K562 (cell line): ENCODE data around the gene ZCCHC8. TPM values are rescaled to one million over a fixed set of nuclear protein-coding genes. Genes with fewer than 3 reads are reported as not detected.

ENCODE experiments used
- ATAC-seq: fragments of 200-7000 bp; cut with Tn5 transposase; 3 replicates; pipeline ENCODE4 v1.9.1; 2020; ENCODE audit warnings: moderate library complexity
- BruUV-seq: library from RNA; stranded (reverse); fragments of 400-500 nt; replicated peaks from 2 replicates; lab custom pipeline; 2021; lab: Mats Ljungman, UMichigan
- CTCF ChIA-PET: fragments of 300-600 bp; formaldehyde crosslinking; extraction: SDS; loops from one replicate; lab custom pipeline; 2021; ENCODE audit warnings: low intra/inter-chr PET ratio; lab: Yijun Ruan, JAX
- POLR2A ChIA-PET: fragments of 300-600, 350-650 bp; sonication (Branson Sonifier 250); formaldehyde crosslinking; extraction: SDS; loops from one replicate; lab custom pipeline; 2021; ENCODE audit warnings: antibody characterized with exemption, inconsistent platforms; lab: Yijun Ruan, JAX
- DNase-seq, 4 experiments: peaks; one replicate each; pipeline versions ENCODE4 v3.0.0 to v3.0.0-alpha.2; 2011 to 2018; ENCODE audit warnings: low spot score in 3 of 4, mixed read lengths in 3 of 4; ENCODE audit errors: extremely low read depth in 1 of 4
- FAIRE-seq: peaks from 2 replicates; lab custom pipeline; 2011; peaks lifted over from hg19 to GRCh38; lab: Jason Lieb, UNC
- H2AFZ ChIP-seq: 2 replicates; pipeline ENCODE4 v1.6.0; 2011; ENCODE audit warnings: low read depth, low read length, control low read depth, inconsistent platforms
- H3K27ac ChIP-seq: fragments of 200-600 bp; 3 replicates; pipeline ENCODE4 v1.8.0; 2011; ENCODE audit warnings: low read depth, mild to moderate bottlenecking, control low read depth, inconsistent platforms, low read length, moderate library complexity, mixed read lengths; ENCODE audit errors: extremely low read depth
- H3K27me3 ChIP-seq, 2 experiments: fragments of 300-600 bp in 1 of 2; 2 replicates in 1 of 2; 3 replicates in 1 of 2; pipeline versions ENCODE4 v1.6.0 to v1.8.0; 2011; ENCODE audit warnings: inconsistent platforms in 2 of 2, low read length in 2 of 2, mild to moderate bottlenecking in 1 of 2, mixed read lengths in 1 of 2, moderate library complexity in 1 of 2; ENCODE audit not compliant: control insufficient read depth in 2 of 2, insufficient read depth in 2 of 2
- H3K36me3 ChIP-seq: fragments of 300-600 bp; 3 replicates; pipeline ENCODE4 v1.8.0; 2011; ENCODE audit warnings: mild to moderate bottlenecking, low read length, inconsistent platforms; ENCODE audit not compliant: control insufficient read depth, insufficient read depth
- H3K4me1 ChIP-seq, 2 experiments: fragments of 200-600 bp in 1 of 2; replicated peaks in 1 of 2; 2 replicates in 1 of 2; 3 replicates in 1 of 2; pipeline versions ENCODE4 v1.5.1 to v1.8.0; 2011; ENCODE audit warnings: inconsistent platforms in 2 of 2, low read length in 2 of 2, mild to moderate bottlenecking in 1 of 2, mixed read lengths in 1 of 2, moderate library complexity in 1 of 2; ENCODE audit not compliant: control insufficient read depth in 2 of 2, insufficient read depth in 2 of 2
- H3K4me2 ChIP-seq: 2 replicates; pipeline ENCODE4 v1.6.1; 2011; ENCODE audit warnings: low read length, control low read depth, inconsistent platforms, mixed read lengths; ENCODE audit not compliant: insufficient read depth
- H3K4me3 ChIP-seq: fragments of 200-600 bp; sonication (generic), shearing (Covaris generic); 2 replicates; pipeline ENCODE4 v1.5.1; 2016; ENCODE audit warnings: control low read depth, inconsistent platforms
- H3K79me2 ChIP-seq: fragments of 200-600 bp; 3 replicates; pipeline ENCODE4 v1.8.0; 2011; ENCODE audit warnings: low read length, inconsistent platforms; ENCODE audit not compliant: control insufficient read depth, insufficient read depth
- H3K9ac ChIP-seq, 2 experiments: 2 replicates each; pipeline versions ENCODE4 v1.6.0 to v1.6.1; 2011; ENCODE audit warnings: low read depth in 2 of 2, low read length in 2 of 2, control low read depth in 1 of 2, inconsistent platforms in 1 of 2, mild to moderate bottlenecking in 1 of 2, mixed read lengths in 1 of 2; ENCODE audit not compliant: insufficient read depth in 1 of 2
- H3K9me1 ChIP-seq: one replicate; pipeline ENCODE4 v1.6.0; 2011; ENCODE audit warnings: inconsistent platforms, mild to moderate bottlenecking, low read length, moderate library complexity; ENCODE audit not compliant: control insufficient read depth, insufficient read depth
- H3K9me3 ChIP-seq: replicated peaks from 2 replicates; pipeline ENCODE4 v1.5.1; 2011; ENCODE audit warnings: low read depth, low read length, inconsistent platforms; ENCODE audit not compliant: control insufficient read depth, insufficient read depth
- H4K20me1 ChIP-seq: replicated peaks from 2 replicates; pipeline ENCODE4 v1.6.1; 2011; ENCODE audit warnings: low read length, inconsistent platforms, mixed read lengths; ENCODE audit not compliant: control insufficient read depth, insufficient read depth
- BCL6 ChIP-seq: fragments of 250-450 bp; sonication (Bioruptor Pico); IDR thresholded peaks from 2 replicates; pipeline ENCODE4 v1.4.0; 2020
- SPI1 ChIP-seq: IDR thresholded peaks from 2 replicates; pipeline ENCODE4 v1.6.1; 2011; ENCODE audit warnings: low read depth, low read length, control low read depth, borderline replicate concordance
- SRF ChIP-seq, 2 experiments: fragments of 250-450, 450-650 bp in 1 of 2; sonication (Bioruptor Pico) in 1 of 2; sonication (generic) in 1 of 2; formaldehyde crosslinking; IDR thresholded peaks; 2 replicates each; pipeline versions ENCODE4 v1.5.0 to v1.5.1; 2020 to 2022; ENCODE audit warnings: mild to moderate bottlenecking in 1 of 2, missing genetic modification reagents in 1 of 2
- WGBS: fragments of 100-300 bp; shearing (Covaris generic); methylation state at CpG from one replicate; pipeline ENCODE4 v1.1.6; 2016; ENCODE audit warnings: low coverage, mixed read lengths; ENCODE audit not compliant: insufficient coverage; ENCODE audit errors: missing lambda C conversion rate; 5-methylcytosine and 5-hydroxymethylcytosine counted together
- in situ Hi-C: fragments of 300-500 bp; cut with MboI; formaldehyde crosslinking; loops from 4 replicates; pipeline ENCODE4 v1.15.0; 2018; ENCODE audit warnings: inconsistent platforms, mixed read lengths
- intact Hi-C: fragments of 100-400 bp; cut with micrococcal nuclease; formaldehyde crosslinking; loops from 2 replicates; pipeline ENCODE4 v1.14.2; 2022
- polyA plus RNA-seq, 8 experiments: library from polyadenylated mRNA; depleted of rRNA in 4 of 8; stranded (reverse) in 5 of 8; unstranded in 3 of 8; fragments of >200 nt; fragmentation: Nextera tagmentation in 2 of 8; fragmentation: Illumina TruSeq in 1 of 8; extraction: Ambion mirVana in 2 of 8; extraction: Trizol in 1 of 8; gene quantifications; 2 replicates each; pipeline versions ENCODE4 v1.2.1 to v1.2.3, GENCODE V29; 2011 to 2014; ENCODE audit warnings: inconsistent platforms in 1 of 8, missing spikeins in 1 of 8
- total RNA-seq, 7 experiments: library from RNA; depleted of rRNA in 6 of 7; stranded (reverse); fragments of >200 nt in 6 of 7; fragmentation: Illumina TruSeq in 2 of 7; extraction: Trizol in 2 of 7; gene quantifications; 2 replicates each; pipeline versions ENCODE4 v1.2.1 to v1.2.3, GENCODE V29; 2011 to 2021; ENCODE audit warnings: low replicate concordance in 1 of 7
- TF ChIP-seq, protein P1 (sequence below): sonication (generic); formaldehyde crosslinking; IDR thresholded peaks from 2 replicates; pipeline ENCODE4 v1.8.1; 2023; ENCODE audit warnings: mild to moderate bottlenecking, missing genetic modification reagents

Gene ZCCHC8
- total and polyA plus RNA-seq, 9 of the 15 experiments (the other 6 are each of a cell fraction or from before 2014, with no cell fraction given), result 14.8 to 50.9 (median 34.1) TPM

DNA sequence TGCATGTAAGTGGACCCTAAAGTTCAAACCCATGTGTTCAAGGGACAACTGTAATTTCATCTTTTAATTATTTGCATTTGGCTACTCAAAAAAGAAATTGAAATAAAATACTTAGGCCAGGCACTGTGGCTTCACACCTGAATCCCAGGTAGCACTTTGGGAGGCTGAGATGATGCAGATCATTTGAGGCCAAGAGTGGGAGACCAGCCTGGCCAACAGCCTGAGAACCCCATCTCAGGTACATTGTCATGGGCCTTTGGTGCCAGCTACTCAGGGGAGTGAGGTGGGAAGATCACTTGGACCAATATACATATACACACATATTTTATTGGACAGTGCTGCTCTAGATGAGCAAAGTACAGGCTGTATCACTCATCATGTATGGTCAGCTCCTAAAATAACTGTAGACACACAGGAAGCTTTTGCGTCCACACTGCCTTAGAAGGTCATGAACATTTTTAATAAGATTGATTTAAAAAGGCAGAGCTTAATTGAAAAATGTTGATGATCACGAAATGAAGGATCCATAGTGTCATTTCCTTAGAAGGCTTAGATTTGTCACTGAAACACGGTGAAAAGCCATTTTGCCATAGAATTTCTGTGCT, 2.5 kb upstream of the ZCCHC8 start (continued):
- peak in 1 of 2 experiments; percentile 82; a peak in 1 of 4 replicates for TF ChIP-seq SRF (CRISPR knock-in tag; IDR thresholded peaks at IDR 0.05)
- TF ChIP-seq, protein P1, sequence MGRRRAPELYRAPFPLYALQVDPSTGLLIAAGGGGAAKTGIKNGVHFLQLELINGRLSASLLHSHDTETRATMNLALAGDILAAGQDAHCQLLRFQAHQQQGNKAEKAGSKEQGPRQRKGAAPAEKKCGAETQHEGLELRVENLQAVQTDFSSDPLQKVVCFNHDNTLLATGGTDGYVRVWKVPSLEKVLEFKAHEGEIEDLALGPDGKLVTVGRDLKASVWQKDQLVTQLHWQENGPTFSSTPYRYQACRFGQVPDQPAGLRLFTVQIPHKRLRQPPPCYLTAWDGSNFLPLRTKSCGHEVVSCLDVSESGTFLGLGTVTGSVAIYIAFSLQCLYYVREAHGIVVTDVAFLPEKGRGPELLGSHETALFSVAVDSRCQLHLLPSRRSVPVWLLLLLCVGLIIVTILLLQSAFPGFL, result no peak

DNA sequence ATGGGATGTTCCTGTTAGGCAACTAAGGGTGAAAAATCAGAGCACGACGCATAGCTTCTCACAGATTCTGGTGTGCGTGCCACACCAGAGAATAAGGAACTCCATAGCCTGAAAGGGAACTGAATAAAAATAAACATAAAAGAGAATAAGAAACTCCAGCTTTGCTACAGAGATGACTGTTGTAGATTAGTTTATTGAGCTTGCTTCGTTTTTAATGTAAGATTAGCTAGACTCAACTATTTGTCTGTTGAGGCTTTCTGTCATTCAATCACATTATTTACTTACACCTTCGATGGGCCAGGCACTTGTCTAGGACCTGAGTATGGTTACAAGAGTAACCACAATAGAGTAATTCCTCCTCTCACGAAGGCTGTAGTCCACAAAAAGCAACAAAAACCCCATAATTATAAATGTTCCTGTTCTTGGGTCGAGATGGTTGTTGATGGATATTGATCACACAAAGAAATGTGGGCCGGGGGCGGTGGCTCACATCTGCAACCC, 807 bp upstream of the ZCCHC8 start:
- POLR2A ChIA-PET, result interaction anchor here (0.6 to 9.6 kb wide), 15 partner anchors 9 to 189 kb away, joined by 3 to 125 read pairs (median 6); partner anchors contain the start of genes KNTC1 and RSRC2

More for the DNA sequence above, 807 bp upstream of the ZCCHC8 start:
- TF ChIP-seq BCL6 (CRISPR knock-in tag) (no peak), SPI1 (0 out of 2 replicates have a peak, but pooled peaks have one; percentile 2)
- WGBS, result 67% methylated on average over 9 of the region's 9 CpGs
- FAIRE-seq, result no peak
- Histone ChIP-seq H3K27ac (peak overlapping the region; percentile 56), H3K9me3 (no peaks in the 10 kb centered on the region), H3K36me3 (peaks cover 43% of the 10 kb centered on the region), H3K4me1 (peaks cover 6 to 11% of the 10 kb centered on the region in 2 experiments; a peak in 3 of 5 replicates), H4K20me1 (no peaks in the 10 kb centered on the region), H3K9me1 (no peaks in the 10 kb centered on the region), H3K4me3 (peak overlapping the region; percentile 94), H3K4me2 (peak overlapping the region; percentile 79), H3K79me2 (peaks cover 42% of the 10 kb centered on the region), H3K9ac (peak overlapping the region; percentile 86 to 99; a peak in 2 of 4 replicates), H2AFZ (peak overlapping the region; percentile 95), H3K27me3 (no peaks in the 10 kb centered on the region)
- DNase-seq, result no peak
- intact Hi-C loops (loop anchor here (1.0 kb wide), 1 partner anchor 26 kb away; the partner anchor contains the start of gene KNTC1), in situ Hi-C loops (no loop called here)
- CTCF ChIA-PET, result no interaction called here
- ATAC-seq, result no peak
- BruUV-seq, result no TSS peak
